Epithelial cell of esophagus (primary cell): ENCODE results near the gene MATK.
"Not testable (repeated sequence)": the region's sequence is repeated elsewhere in the genome, so short reads cannot be mapped to it uniquely, and the experiment has no call there.

Source experiments
- DNase-seq: peaks from one replicate; pipeline ENCODE4 v3.0.0; 2010; ENCODE audit warnings: low read depth
- H3K4me3 ChIP-seq: 2 replicates; pipeline ENCODE4 v1.5.1; 2011; ENCODE audit warnings: mild to moderate bottlenecking, low read length, control low read depth
- CTCF ChIP-seq: IDR thresholded peaks from 2 replicates; pipeline ENCODE4 v1.5.1; 2011; ENCODE audit warnings: low read depth, mild to moderate bottlenecking, low read length, control low read depth, inconsistent platforms; ENCODE audit not compliant: insufficient read depth; ENCODE audit errors: missing control alignments

Gene MATK

DNA sequence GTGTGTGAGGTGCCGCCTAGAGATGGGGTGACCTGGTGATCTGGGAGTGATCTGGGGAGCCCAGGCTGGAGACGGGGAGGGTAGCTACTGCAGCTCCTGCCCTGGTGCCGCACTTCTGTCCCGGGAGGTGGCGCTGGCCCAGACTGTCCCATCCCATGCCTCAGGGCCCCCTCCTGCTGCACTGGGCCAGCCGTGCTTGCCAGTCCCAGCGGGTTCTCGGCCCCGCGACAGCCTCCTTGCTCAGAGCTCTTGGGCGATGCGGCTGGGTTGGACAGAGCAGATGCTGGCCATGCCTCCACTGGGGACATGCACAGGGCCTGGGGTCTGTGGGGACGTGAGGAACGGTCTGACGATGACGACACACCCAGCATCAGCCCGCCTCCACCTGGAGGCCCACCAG is 16.7 kb downstream of the MATK start:
- no peak overlapping the region for H3K4me3 ChIP-seq
- no peak for TF ChIP-seq CTCF

DNA sequence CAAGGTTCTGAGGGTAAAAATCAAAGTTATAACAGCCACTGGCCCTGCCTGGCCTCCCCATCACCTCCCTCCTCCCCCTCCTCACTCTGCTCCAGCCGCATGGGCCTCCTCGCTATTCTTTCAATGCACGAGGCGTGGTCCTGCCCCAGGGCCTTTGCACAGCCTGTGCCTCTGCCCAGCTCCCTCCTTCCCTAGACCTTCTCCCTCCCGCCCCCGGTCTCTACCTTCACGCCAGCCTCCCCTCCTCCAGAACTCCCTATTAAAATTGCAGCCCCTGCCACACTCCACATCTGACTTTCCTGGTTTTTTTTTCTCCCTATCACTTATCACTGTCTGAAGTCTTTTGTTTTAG is 17.5 kb downstream of the MATK start:
- DNase-seq = no peak
- H3K4me3 ChIP-seq = no peak overlapping the region
- TF ChIP-seq CTCF = no peak

More for the DNA sequence above, 16.7 kb downstream of the MATK start:
- no peak for DNase-seq

GRCh38 chr19:3768015-3768747 is 18.0 kb downstream of the MATK start:
- no peak for TF ChIP-seq CTCF
- DNase-seq = no peak

DNA sequence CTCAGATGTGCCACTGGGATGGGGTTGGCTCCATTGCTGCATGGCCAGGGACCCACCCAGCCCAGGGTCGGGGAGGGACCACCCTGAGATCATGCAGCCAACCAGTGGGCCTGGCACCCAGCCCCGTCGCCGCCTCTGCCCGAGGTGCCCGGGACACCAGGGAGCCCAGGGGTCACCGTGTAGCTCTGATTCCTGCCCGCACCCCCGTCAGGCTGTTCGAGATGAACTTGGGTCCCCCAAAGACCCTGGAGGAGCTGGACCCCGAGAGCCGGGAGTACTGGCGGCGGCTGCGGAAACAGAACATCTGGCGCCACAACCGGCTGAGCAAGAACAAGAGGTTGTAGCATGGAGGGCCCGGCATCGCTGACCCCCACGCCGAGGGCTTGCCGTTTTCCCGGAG is 19.1 kb downstream of the MATK start:
- no peak for TF ChIP-seq CTCF
- DNase-seq = no peak
- no peak overlapping the region for H3K4me3 ChIP-seq

More at GRCh38 chr19:3768015-3768747, 18.0 kb downstream of the MATK start:
- H3K4me3 ChIP-seq = no peak overlapping the region

DNA sequence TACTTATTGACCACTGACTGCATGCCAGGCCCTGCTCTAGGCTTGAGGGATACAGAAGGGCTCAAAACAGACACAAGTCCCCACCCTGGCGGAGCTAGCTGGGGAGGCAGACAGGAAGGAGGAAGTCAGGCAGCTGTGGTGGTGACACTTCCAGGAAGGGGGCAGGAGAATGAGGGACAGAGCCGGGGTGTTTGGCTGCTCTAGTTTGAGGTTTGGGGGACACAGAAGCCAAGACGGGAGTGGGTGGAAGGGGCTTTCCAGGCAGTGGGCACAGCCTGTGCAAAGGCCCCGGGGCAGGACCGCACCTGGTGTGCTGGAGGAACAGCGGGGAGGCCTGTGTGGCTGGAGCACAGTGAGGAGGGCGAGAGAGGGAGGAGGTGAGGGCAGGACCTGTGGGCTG is 19.7 kb downstream of the MATK start:
- H3K4me3 ChIP-seq = no peak overlapping the region
- DNase-seq = no peak
- TF ChIP-seq CTCF = no peak

DNA sequence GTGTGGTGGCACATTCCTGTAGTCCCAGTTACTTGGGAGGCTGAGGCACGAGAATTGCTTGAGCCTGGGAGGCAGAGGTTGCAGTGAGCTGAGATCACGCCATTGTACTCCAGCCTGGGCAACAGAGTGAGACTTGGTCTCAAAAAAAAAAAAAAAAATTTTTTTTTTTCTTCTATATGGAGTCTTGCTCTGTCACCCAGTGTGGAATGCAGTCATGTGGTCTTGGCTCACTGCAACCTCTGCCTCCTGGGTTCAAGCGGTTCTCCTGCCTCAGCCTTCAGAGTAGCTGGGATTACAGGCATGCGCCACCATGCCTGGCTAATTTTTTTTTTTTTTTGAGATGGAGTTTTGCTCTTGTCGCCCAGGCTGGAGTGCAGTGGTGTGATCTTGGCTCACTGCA is 20.4 kb downstream of the MATK start:
- H3K4me3 ChIP-seq, DNase-seq: not testable (repeated sequence)

- TF ChIP-seq CTCF = no peak
- DNase-seq = no peak
- no peak overlapping the region for H3K4me3 ChIP-seq
These were observed 21.1 kb downstream of the MATK start for GRCh38 chr19:3765121-3765520.
